Stimulated activated CD4-positive, alpha-beta T cell treated with anti-CD3 and anti-CD28 coated beads, Interleukin-12 subunit alpha, Interleukin-12 subunit beta, amount 100 ng/mL, for 24 hours (primary cell): ENCODE data around the gene RNASE9.
"Not testable (repeated sequence)": the region's sequence is repeated elsewhere in the genome, so short reads cannot be mapped to it uniquely, and the experiment has no call there.

Source experiments
- DNase-seq, 2 experiments: peaks; one replicate each; pipeline ENCODE4 v3.0.0-alpha.2; 2020; ENCODE audit warnings: low read depth in 2 of 2

RNASE9 gene

GRCh38 chr14:20572382-20572990, 11.6 kb upstream of the RNASE9 start:
- not testable (repeated sequence) for DNase-seq

GRCh38 chr14:20570720-20571119, 9.9 kb upstream of the RNASE9 start:
- not testable (repeated sequence) for DNase-seq

GRCh38 chr14:20569865-20570264, 9.0 kb upstream of the RNASE9 start:
- not testable (repeated sequence) for DNase-seq

- no peak for DNase-seq
These were observed 8.2 kb upstream of the RNASE9 start for GRCh38 chr14:20569066-20569465.

GRCh38 chr14:20568393-20568792, 7.5 kb upstream of the RNASE9 start:
- no peak for DNase-seq

- DNase-seq: not testable (repeated sequence)
These were observed 6.4 kb upstream of the RNASE9 start for GRCh38 chr14:20567199-20567598.

- no peak for DNase-seq
These were observed 3.7 kb upstream of the RNASE9 start for GRCh38 chr14:20564501-20564997.

GRCh38 chr14:20563971-20564370, 3.1 kb upstream of the RNASE9 start:
- no peak for DNase-seq

- DNase-seq: no peak
These were observed 1.4 kb downstream of the RNASE9 start for GRCh38 chr14:20559461-20559904.

GRCh38 chr14:20557212-20557542, 3.7 kb downstream of the RNASE9 start:
- DNase-seq: no peak

GRCh38 chr14:20556500-20557211, 4.2 kb downstream of the RNASE9 start:
- no peak for DNase-seq

GRCh38 chr14:20555845-20556244, 5.0 kb downstream of the RNASE9 start:
- no peak for DNase-seq

- no peak for DNase-seq
These were observed 7.8 kb downstream of the RNASE9 start for GRCh38 chr14:20553024-20553423.

GRCh38 chr14:20551606-20552005, 9.2 kb downstream of the RNASE9 start:
- no peak for DNase-seq

GRCh38 chr14:20550926-20551325, 9.9 kb downstream of the RNASE9 start:
- DNase-seq: no peak

GRCh38 chr14:20548414-20549158, 12.3 kb downstream of the RNASE9 start:
- no peak for DNase-seq

- no peak for DNase-seq
These were observed 14.0 kb downstream of the RNASE9 start for GRCh38 chr14:20546877-20547276.

- DNase-seq: no peak
These were observed 20.9 kb downstream of the RNASE9 start for GRCh38 chr14:20539906-20540305.

GRCh38 chr14:20530771-20531571, 29.9 kb downstream of the RNASE9 start:
- DNase-seq: peak; percentile 45 to 73

- no peak for DNase-seq
These were observed 31.0 kb downstream of the RNASE9 start for GRCh38 chr14:20529806-20530205.

- no peak for DNase-seq
These were observed 36.8 kb downstream of the RNASE9 start for GRCh38 chr14:20524027-20524426.

GRCh38 chr14:20522332-20522731, 38.5 kb downstream of the RNASE9 start:
- DNase-seq: no peak
